Measurements from ENCODE around the gene CITED1.

CITED1 gene

GRCh38 chrX:72308566-72309296 lies 3.0 kb upstream of the CITED1 start:
- no peak for DNase-seq

GRCh38 chrX:72308209-72308565 lies 2.5 kb upstream of the CITED1 start:
- DNase-seq: no peak

GRCh38 chrX:72307646-72308051 lies 1.9 kb upstream of the CITED1 start:
- no peak for DNase-seq

GRCh38 chrX:72306851-72307645 lies 1.3 kb upstream of the CITED1 start:
- peak; percentile 48 for DNase-seq

GRCh38 chrX:72306085-72306801 lies 529 bp upstream of the CITED1 start:
- no peak for DNase-seq

GRCh38 chrX:72304877-72305276 lies 837 bp downstream of the CITED1 start:
- no peak for DNase-seq

GRCh38 chrX:72301781-72302180 lies 3.9 kb downstream of the CITED1 start:
- DNase-seq: no peak

- DNase-seq: no peak
Measured at GRCh38 chrX:72299891-72300630, 5.7 kb downstream of the CITED1 start.

- peak; percentile 36 for DNase-seq
Measured at GRCh38 chrX:72297953-72298730, 7.6 kb downstream of the CITED1 start.

- DNase-seq: no peak
Measured at GRCh38 chrX:72296991-72297390, 8.7 kb downstream of the CITED1 start.

- no peak for DNase-seq
Measured at GRCh38 chrX:72295745-72296144, 10.0 kb downstream of the CITED1 start.

GRCh38 chrX:72294497-72294896 lies 11.2 kb downstream of the CITED1 start:
- DNase-seq: no peak

GRCh38 chrX:72282302-72282701 lies 23.4 kb downstream of the CITED1 start:
- DNase-seq: no peak

- DNase-seq: no peak
Measured at GRCh38 chrX:72280321-72280845, 25.3 kb downstream of the CITED1 start.

GRCh38 chrX:72276478-72276953 lies 29.2 kb downstream of the CITED1 start:
- no peak for DNase-seq

GRCh38 chrX:72274526-72274925 lies 31.2 kb downstream of the CITED1 start:
- DNase-seq: no peak

GRCh38 chrX:72273718-72274117 lies 32.0 kb downstream of the CITED1 start:
- no peak for DNase-seq

- no peak for DNase-seq
Measured at GRCh38 chrX:72272868-72273267, 32.8 kb downstream of the CITED1 start.

- DNase-seq: no peak
Measured at GRCh38 chrX:72271812-72272211, 33.9 kb downstream of the CITED1 start.

GRCh38 chrX:72271091-72271788 lies 34.5 kb downstream of the CITED1 start:
- DNase-seq: no peak

- no peak for DNase-seq
Measured at GRCh38 chrX:72270316-72270866, 35.3 kb downstream of the CITED1 start.
